Body of pancreas (tissue), 4 donors: Measurements from ENCODE around the gene TIMM22.

Experiments
- POLR2A ChIP-seq, 3 donors: fragments of 450-650 bp; IDR thresholded peaks; one replicate each; pipeline ENCODE4 v1.6.1; 2016; ENCODE audit warnings: antibody characterized with exemption in 3 of 3, mild to moderate bottlenecking in 2 of 3
- TF ChIP-seq, protein P1 (sequence below), 7 experiments: fragments of 450-650 bp in 4 of 7; fragments of 200-600 bp in 3 of 7; sonication (generic) in 3 of 7; IDR thresholded peaks; one replicate each; pipeline ENCODE4 v1.5.1; 2016 to 2019; ENCODE audit warnings: antibody characterized with exemption in 7 of 7

DNA sequence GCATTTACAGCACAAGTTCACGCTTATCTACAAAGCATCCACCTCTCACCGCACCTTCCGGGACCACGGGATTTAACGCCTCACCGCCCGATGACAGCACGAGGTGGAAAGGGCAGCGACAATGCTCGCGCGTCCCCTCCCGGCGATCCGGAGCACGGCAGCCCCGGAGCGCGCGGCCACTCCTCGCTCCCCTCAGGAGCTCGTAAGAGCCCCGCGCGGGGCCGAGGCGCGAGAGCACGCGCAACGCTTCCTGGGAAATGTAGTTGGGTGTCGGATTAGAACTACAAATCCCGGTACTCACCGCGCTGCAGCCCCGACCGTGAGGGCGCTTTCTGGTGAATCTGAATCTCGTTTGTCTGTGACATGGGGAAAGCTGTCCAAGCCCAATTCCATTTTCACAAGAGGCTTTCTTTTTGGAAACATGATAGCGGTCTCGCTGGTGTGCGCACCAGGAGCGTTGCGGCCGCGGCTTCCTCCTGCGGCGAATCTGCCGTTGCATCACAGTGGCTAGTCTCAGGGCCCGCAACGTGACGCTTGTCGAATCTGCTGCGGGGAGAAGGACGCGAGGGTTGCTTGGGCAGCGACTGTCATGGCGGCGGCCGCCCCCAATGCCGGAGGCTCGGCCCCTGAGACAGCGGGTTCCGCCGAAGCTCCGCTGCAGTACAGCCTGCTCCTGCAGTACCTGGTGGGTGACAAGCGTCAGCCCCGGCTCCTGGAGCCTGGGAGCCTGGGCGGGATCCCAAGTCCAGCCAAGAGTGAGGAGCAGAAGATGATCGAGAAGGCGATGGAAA is at the start of gene TIMM22:
- TF ChIP-seq, protein P1, sequence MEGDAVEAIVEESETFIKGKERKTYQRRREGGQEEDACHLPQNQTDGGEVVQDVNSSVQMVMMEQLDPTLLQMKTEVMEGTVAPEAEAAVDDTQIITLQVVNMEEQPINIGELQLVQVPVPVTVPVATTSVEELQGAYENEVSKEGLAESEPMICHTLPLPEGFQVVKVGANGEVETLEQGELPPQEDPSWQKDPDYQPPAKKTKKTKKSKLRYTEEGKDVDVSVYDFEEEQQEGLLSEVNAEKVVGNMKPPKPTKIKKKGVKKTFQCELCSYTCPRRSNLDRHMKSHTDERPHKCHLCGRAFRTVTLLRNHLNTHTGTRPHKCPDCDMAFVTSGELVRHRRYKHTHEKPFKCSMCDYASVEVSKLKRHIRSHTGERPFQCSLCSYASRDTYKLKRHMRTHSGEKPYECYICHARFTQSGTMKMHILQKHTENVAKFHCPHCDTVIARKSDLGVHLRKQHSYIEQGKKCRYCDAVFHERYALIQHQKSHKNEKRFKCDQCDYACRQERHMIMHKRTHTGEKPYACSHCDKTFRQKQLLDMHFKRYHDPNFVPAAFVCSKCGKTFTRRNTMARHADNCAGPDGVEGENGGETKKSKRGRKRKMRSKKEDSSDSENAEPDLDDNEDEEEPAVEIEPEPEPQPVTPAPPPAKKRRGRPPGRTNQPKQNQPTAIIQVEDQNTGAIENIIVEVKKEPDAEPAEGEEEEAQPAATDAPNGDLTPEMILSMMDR (IDR thresholded peaks at IDR 0.05) = peak; percentile 90 to 99 (median 96)
- TF ChIP-seq POLR2A (IDR thresholded peaks at IDR 0.05) = peak; percentile 40 to 86 (median 83)
